Measurements from ENCODE around the gene SPRY2.

SPRY2 gene, protein sequence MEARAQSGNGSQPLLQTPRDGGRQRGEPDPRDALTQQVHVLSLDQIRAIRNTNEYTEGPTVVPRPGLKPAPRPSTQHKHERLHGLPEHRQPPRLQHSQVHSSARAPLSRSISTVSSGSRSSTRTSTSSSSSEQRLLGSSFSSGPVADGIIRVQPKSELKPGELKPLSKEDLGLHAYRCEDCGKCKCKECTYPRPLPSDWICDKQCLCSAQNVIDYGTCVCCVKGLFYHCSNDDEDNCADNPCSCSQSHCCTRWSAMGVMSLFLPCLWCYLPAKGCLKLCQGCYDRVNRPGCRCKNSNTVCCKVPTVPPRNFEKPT

DNA sequence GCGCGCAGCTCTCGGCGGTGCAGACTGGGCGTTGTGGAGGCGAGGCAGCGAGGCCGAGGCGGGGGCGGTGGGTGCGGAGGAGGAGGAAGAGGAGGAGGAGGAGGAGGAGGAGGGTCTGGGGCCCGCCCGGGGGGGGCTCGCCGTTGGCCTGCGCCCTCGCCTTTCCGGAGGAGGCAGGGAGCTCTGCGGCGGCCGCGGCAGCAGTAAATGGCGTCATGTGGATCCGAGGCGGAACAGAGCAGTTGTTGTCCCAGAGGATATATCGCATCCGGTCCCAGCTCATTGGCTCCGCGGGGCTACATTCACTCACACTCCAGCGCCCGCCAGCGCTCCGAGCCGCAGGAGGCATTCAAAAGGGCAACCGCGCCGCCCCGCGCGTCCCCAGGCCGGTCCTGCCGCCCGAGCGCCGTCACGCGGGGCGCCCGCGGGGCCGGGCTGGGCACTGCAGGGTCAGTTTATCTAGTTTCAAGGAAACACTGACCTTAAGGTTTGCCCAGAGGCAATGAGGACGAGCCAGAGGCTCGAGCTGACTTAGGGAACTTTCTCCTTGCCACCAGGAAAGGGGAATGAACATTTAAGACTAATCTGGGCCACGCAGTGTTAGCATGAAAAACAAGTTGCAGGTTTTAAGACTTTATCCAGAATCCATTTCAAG, at the start of gene SPRY2:
Gene SPRY2, minus strand, starts transcription at position 26 of the 655 bp plus-strand sequence. CDS start 3,421 bp downstream, outside the sequence.
- no peaks in the 10 kb centered on the region for H3K9me3 ChIP-seq (ENCODE audit: low read length)
- peaks cover 11% of the 10 kb centered on the region for H3K36me3 ChIP-seq (ENCODE audit: insufficient read depth, low read length)
- peaks cover 7% of the 10 kb centered on the region for H3K4me1 ChIP-seq (ENCODE audit: insufficient read depth, low read length)
- H3K9ac ChIP-seq (ENCODE audit: low read length), result peak within 1 kb of the TSS; percentile 83
- H3K27me3 ChIP-seq (ENCODE audit: control insufficient read depth in 1 of 2, insufficient read depth in 2 of 2, low read length in 2 of 2), result no peaks in the 10 kb centered on the region
- H3K27ac ChIP-seq (ENCODE audit: low read depth, low read length), result peak within 1 kb of the TSS; percentile 92
- H3K4me3 ChIP-seq (ENCODE audit: low read depth in 1 of 2, low read length in 2 of 2), result peak within 1 kb of the TSS; percentile 84 to 97

- peaks cover 4% of the 10 kb centered on the region for H3K9me3 ChIP-seq (ENCODE audit: low read length)
- H3K4me1 ChIP-seq (ENCODE audit: insufficient read depth, low read length), result no peaks in the 10 kb centered on the region
- H3K4me3 ChIP-seq (ENCODE audit: low read depth in 1 of 2, low read length in 2 of 2), result no peak overlapping the region
- no peak overlapping the region for H3K9ac ChIP-seq (ENCODE audit: low read length)
- H3K27ac ChIP-seq (ENCODE audit: low read depth, low read length), result no peak overlapping the region
- H3K36me3 ChIP-seq (ENCODE audit: insufficient read depth, low read length), result no peaks in the 10 kb centered on the region
- H3K27me3 ChIP-seq (ENCODE audit: control insufficient read depth in 1 of 2, insufficient read depth in 2 of 2, low read length in 2 of 2), result no peaks in the 10 kb centered on the region
Observed at GRCh38 chr13:80390338-80390737, 49.4 kb upstream of the SPRY2 start.

- H3K4me3 ChIP-seq (ENCODE audit: low read depth in 1 of 2, low read length in 2 of 2), result no peak overlapping the region
- no peaks in the 10 kb centered on the region for H3K4me1 ChIP-seq (ENCODE audit: insufficient read depth, low read length)
- no peak overlapping the region for H3K27ac ChIP-seq (ENCODE audit: low read depth, low read length)
- no peaks in the 10 kb centered on the region for H3K27me3 ChIP-seq (ENCODE audit: control insufficient read depth in 1 of 2, insufficient read depth in 2 of 2, low read length in 2 of 2)
- H3K9me3 ChIP-seq (ENCODE audit: low read length), result peaks cover 4% of the 10 kb centered on the region
- H3K36me3 ChIP-seq (ENCODE audit: insufficient read depth, low read length), result no peaks in the 10 kb centered on the region
- no peak overlapping the region for H3K9ac ChIP-seq (ENCODE audit: low read length)
Observed at GRCh38 chr13:80389073-80390038, 48.4 kb upstream of the SPRY2 start.

DNA sequence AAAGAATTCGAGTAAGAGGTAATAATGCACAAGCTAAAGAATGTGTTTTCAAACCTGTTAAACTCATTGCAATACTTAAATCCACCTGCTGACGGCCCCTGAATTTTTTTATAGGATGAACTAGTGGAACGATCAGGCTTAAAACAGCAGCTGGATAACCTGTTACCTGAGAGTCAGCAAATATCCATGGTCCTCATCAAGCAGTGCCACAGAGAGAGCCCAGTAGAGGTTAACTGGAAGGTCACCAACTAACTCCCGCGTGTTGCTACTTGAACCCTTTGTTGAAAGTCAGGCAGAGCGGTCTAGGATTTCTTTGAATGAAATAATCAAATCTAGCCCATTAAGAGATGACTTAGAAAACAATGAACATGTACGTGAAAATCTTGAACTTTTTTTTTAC, 47.6 kb upstream of the SPRY2 start:
- H3K4me3 ChIP-seq (ENCODE audit: low read depth in 1 of 2, low read length in 2 of 2), result no peak overlapping the region
- no peak overlapping the region for H3K27ac ChIP-seq (ENCODE audit: low read depth, low read length)
- peaks cover 1% of the 10 kb centered on the region for H3K9me3 ChIP-seq (ENCODE audit: low read length)
- H3K36me3 ChIP-seq (ENCODE audit: insufficient read depth, low read length), result no peaks in the 10 kb centered on the region
- no peak overlapping the region for H3K9ac ChIP-seq (ENCODE audit: low read length)
- no peaks in the 10 kb centered on the region for H3K27me3 ChIP-seq (ENCODE audit: control insufficient read depth in 1 of 2, insufficient read depth in 2 of 2, low read length in 2 of 2)
- H3K4me1 ChIP-seq (ENCODE audit: insufficient read depth, low read length), result no peaks in the 10 kb centered on the region

DNA sequence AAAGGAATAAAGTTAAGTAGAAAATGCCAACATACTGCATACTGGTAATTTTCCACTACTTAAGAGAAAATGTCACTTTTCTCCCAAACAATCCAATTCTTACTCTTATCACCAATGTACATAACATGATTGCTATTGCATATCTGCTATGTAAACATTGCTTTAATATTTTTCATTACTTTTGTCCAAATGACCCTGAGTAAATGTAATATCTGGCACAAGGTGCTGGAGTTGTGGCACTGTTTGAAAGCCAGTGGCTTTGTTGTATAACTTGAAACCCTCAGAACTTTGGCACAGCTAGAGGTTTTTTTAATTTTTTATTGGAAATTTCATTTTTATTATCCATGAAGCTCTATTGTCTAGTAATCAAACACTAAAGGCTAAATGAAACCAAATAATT, 45.7 kb upstream of the SPRY2 start:
- Histone ChIP-seq H3K27me3 (ENCODE audit: control insufficient read depth in 1 of 2, insufficient read depth in 2 of 2, low read length in 2 of 2) (no peaks in the 10 kb centered on the region), H3K4me1 (ENCODE audit: insufficient read depth, low read length) (no peaks in the 10 kb centered on the region), H3K4me3 (ENCODE audit: low read depth in 1 of 2, low read length in 2 of 2) (no peak overlapping the region), H3K27ac (ENCODE audit: low read depth, low read length) (no peak overlapping the region), H3K9me3 (ENCODE audit: low read length) (no peaks in the 10 kb centered on the region), H3K9ac (ENCODE audit: low read length) (no peak overlapping the region), H3K36me3 (ENCODE audit: insufficient read depth, low read length) (no peaks in the 10 kb centered on the region)

GRCh38 chr13:80386002-80386401, 45.1 kb upstream of the SPRY2 start:
- H3K4me3 ChIP-seq (ENCODE audit: low read depth in 1 of 2, low read length in 2 of 2), result no peak overlapping the region
- H3K27me3 ChIP-seq (ENCODE audit: control insufficient read depth in 1 of 2, insufficient read depth in 2 of 2, low read length in 2 of 2), result no peaks in the 10 kb centered on the region
- H3K27ac ChIP-seq (ENCODE audit: low read depth, low read length), result no peak overlapping the region
- H3K4me1 ChIP-seq (ENCODE audit: insufficient read depth, low read length), result no peaks in the 10 kb centered on the region
- no peak overlapping the region for H3K9ac ChIP-seq (ENCODE audit: low read length)
- no peaks in the 10 kb centered on the region for H3K36me3 ChIP-seq (ENCODE audit: insufficient read depth, low read length)
- H3K9me3 ChIP-seq (ENCODE audit: low read length), result no peaks in the 10 kb centered on the region

GRCh38 chr13:80382576-80382975, 41.6 kb upstream of the SPRY2 start:
- Histone ChIP-seq H3K4me3 (ENCODE audit: low read depth in 1 of 2, low read length in 2 of 2) (no peak overlapping the region), H3K9me3 (ENCODE audit: low read length) (no peaks in the 10 kb centered on the region), H3K9ac (ENCODE audit: low read length) (no peak overlapping the region), H3K27ac (ENCODE audit: low read depth, low read length) (no peak overlapping the region), H3K36me3 (ENCODE audit: insufficient read depth, low read length) (no peaks in the 10 kb centered on the region), H3K27me3 (ENCODE audit: control insufficient read depth in 1 of 2, insufficient read depth in 2 of 2, low read length in 2 of 2) (no peaks in the 10 kb centered on the region), H3K4me1 (ENCODE audit: insufficient read depth, low read length) (no peaks in the 10 kb centered on the region)

GRCh38 chr13:80379245-80379644, 38.3 kb upstream of the SPRY2 start:
- Histone ChIP-seq H3K9ac (ENCODE audit: low read length) (no peak overlapping the region), H3K27me3 (ENCODE audit: control insufficient read depth in 1 of 2, insufficient read depth in 2 of 2, low read length in 2 of 2) (no peaks in the 10 kb centered on the region), H3K4me1 (ENCODE audit: insufficient read depth, low read length) (no peaks in the 10 kb centered on the region), H3K4me3 (ENCODE audit: low read depth in 1 of 2, low read length in 2 of 2) (no peak overlapping the region), H3K27ac (ENCODE audit: low read depth, low read length) (no peak overlapping the region), H3K9me3 (ENCODE audit: low read length) (no peaks in the 10 kb centered on the region), H3K36me3 (ENCODE audit: insufficient read depth, low read length) (no peaks in the 10 kb centered on the region)

DNA sequence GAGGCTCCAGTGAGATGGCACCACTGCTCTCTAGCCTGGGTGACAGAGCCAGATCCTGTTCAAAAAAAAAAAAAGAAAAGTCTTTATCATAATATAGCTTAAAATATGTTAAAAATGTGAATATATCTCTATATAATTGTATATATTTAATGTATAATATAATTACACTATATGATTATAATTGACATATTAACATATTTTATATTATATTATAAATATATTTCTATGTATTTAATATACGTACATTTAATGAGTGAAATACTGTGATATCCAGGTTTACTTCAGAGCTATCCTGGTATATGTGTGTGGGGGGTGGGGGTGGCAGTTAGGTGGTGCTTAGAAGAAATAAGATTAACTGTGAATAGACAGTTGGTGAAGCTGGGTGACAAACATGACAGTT, 35.6 kb upstream of the SPRY2 start:
- H3K9ac ChIP-seq (ENCODE audit: low read length), result no peak overlapping the region
- H3K36me3 ChIP-seq (ENCODE audit: insufficient read depth, low read length), result no peaks in the 10 kb centered on the region
- no peaks in the 10 kb centered on the region for H3K4me1 ChIP-seq (ENCODE audit: insufficient read depth, low read length)
- no peak overlapping the region for H3K4me3 ChIP-seq (ENCODE audit: low read depth in 1 of 2, low read length in 2 of 2)
- H3K27me3 ChIP-seq (ENCODE audit: control insufficient read depth in 1 of 2, insufficient read depth in 2 of 2, low read length in 2 of 2), result no peaks in the 10 kb centered on the region
- no peaks in the 10 kb centered on the region for H3K9me3 ChIP-seq (ENCODE audit: low read length)
- no peak overlapping the region for H3K27ac ChIP-seq (ENCODE audit: low read depth, low read length)

DNA sequence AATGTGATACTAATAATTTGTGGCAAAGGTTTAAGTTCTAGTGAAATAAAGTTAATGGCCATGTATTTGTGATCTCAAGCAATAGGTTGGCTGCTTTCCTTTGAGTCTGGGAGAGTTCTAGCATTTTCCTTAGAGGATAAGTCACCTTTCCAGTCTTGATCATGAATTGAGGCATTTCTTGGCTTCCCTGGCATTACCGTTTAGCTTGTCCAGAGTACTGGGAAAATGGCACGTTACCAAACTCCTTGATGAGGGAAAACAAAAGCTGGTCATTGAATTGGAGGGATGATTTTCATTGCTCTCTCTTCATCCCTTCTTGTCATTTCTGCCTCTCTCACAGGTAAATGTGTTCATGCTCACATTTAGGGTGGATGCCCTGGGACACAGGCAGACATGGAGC, 34.0 kb upstream of the SPRY2 start:
- H3K27ac ChIP-seq (ENCODE audit: low read depth, low read length), result no peak overlapping the region

GRCh38 chr13:80374444-80374843, 33.5 kb upstream of the SPRY2 start:
- Histone ChIP-seq H3K9me3 (ENCODE audit: low read length) (no peaks in the 10 kb centered on the region), H3K36me3 (ENCODE audit: insufficient read depth, low read length) (no peaks in the 10 kb centered on the region), H3K27ac (ENCODE audit: low read depth, low read length) (no peak overlapping the region), H3K9ac (ENCODE audit: low read length) (no peak overlapping the region), H3K4me1 (ENCODE audit: insufficient read depth, low read length) (no peaks in the 10 kb centered on the region), H3K27me3 (ENCODE audit: control insufficient read depth in 1 of 2, insufficient read depth in 2 of 2, low read length in 2 of 2) (no peaks in the 10 kb centered on the region), H3K4me3 (ENCODE audit: low read depth in 1 of 2, low read length in 2 of 2) (no peak overlapping the region)

More for the DNA sequence above, 34.0 kb upstream of the SPRY2 start:
- H3K9me3 ChIP-seq (ENCODE audit: low read length), result no peaks in the 10 kb centered on the region
- no peak overlapping the region for H3K9ac ChIP-seq (ENCODE audit: low read length)
- H3K4me3 ChIP-seq (ENCODE audit: low read depth in 1 of 2, low read length in 2 of 2), result no peak overlapping the region
- H3K36me3 ChIP-seq (ENCODE audit: insufficient read depth, low read length), result no peaks in the 10 kb centered on the region
- H3K27me3 ChIP-seq (ENCODE audit: control insufficient read depth in 1 of 2, insufficient read depth in 2 of 2, low read length in 2 of 2), result no peaks in the 10 kb centered on the region
- H3K4me1 ChIP-seq (ENCODE audit: insufficient read depth, low read length), result no peaks in the 10 kb centered on the region
